ENCODE results near the gene ADD2. TPM values are rescaled to one million over a fixed set of nuclear protein-coding genes. Genes with fewer than 3 reads are reported as not detected.

The ADD2 gene
- total RNA-seq, 1 experiment from 2014 or later = 4.4 TPM

DNA sequence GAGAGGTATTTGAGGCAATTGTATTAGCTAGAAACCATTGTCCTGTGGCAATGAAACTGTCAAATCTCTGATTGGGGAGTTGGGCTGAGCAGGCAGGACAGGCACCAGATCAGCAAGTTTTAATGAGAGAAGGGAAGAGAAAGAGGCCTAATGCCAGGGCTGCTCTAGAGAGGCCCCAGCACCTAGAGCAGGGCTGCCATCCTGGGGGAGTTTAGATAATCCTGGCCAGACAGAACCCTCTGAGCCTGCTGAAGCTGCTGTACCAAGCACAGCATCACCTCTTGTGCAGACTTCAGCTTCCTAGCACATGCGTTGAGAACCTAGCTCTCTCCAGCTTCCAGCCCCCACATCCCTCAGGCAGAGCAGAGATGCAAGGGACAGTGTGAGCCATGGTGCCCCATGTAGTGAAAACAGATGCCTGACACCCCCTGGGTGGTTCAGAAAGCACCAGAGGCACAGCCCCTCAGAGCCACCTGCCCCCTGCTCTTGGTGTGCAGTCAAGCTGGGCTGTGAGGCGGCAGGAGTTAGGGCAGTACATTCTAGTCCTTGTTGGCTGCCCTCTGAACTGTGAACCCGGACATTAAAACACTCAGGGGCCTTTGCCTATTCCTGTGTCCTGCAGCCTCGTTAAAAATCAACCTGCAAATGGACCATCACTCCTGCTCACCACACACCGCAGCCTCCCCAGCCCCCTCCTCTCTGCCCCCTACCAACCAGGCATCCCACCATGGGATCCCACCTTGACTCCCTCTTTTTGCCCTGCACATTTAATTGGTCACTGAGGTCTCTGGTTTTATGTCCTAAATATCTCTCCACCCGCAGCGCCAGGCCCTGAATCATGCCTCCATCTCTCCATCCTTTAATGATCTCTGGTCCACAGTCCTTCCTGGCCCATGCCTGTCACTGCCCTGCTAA, 52.7 kb downstream of the ADD2 start:
- Histone ChIP-seq H4K20me1 (ENCODE audit: low read length) (no peaks in the 10 kb centered on the region), H3K9me2 (replicated peaks; ENCODE audit: low read length) (no peaks in the 10 kb centered on the region), H3K79me2 (ENCODE audit: low read length) (no peaks in the 10 kb centered on the region), H3K36me3 (ENCODE audit: low read depth, low read length) (no peaks in the 10 kb centered on the region), H3K4me2 (ENCODE audit: low read length) (no peak overlapping the region), H3K9ac (ENCODE audit: low read length) (no peak overlapping the region), H2AFZ (ENCODE audit: low read length) (no peak overlapping the region), H3K27me3 (ENCODE audit: low read length) (peaks cover 59% of the 10 kb centered on the region), H3K27ac (ENCODE audit: low read length) (no peak overlapping the region), H3K4me3 (ENCODE audit: low read length) (no peak overlapping the region), H3K4me1 (ENCODE audit: insufficient read depth, low read length) (no peaks in the 10 kb centered on the region), H3K9me3 (ENCODE audit: low read length) (no peaks in the 10 kb centered on the region), H3F3A (ENCODE audit: low read length, unreplicated experiment) (no peaks in the 10 kb centered on the region)
- POLR2A ChIA-PET (ENCODE audit: unreplicated experiment) = no interaction called here
- TF ChIP-seq EZH2phosphoT487 (IDR thresholded peaks at IDR 0.05; ENCODE audit: borderline replicate concordance, low read length) = no peak
- TF ChIP-seq, protein P1, sequence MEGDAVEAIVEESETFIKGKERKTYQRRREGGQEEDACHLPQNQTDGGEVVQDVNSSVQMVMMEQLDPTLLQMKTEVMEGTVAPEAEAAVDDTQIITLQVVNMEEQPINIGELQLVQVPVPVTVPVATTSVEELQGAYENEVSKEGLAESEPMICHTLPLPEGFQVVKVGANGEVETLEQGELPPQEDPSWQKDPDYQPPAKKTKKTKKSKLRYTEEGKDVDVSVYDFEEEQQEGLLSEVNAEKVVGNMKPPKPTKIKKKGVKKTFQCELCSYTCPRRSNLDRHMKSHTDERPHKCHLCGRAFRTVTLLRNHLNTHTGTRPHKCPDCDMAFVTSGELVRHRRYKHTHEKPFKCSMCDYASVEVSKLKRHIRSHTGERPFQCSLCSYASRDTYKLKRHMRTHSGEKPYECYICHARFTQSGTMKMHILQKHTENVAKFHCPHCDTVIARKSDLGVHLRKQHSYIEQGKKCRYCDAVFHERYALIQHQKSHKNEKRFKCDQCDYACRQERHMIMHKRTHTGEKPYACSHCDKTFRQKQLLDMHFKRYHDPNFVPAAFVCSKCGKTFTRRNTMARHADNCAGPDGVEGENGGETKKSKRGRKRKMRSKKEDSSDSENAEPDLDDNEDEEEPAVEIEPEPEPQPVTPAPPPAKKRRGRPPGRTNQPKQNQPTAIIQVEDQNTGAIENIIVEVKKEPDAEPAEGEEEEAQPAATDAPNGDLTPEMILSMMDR (conservative IDR thresholded peaks at IDR 0.05; ENCODE audit: low read depth, low read length) = no peak
- no peak for TF ChIP-seq EZH2 (IDR thresholded peaks at IDR 0.05; ENCODE audit: low read length, unreplicated experiment)
- intact Hi-C loops (cut with micrococcal nuclease) = no loop called here
- CTCF ChIA-PET = no interaction called here
- ATAC-seq = no peak
- DNase-seq = no peak
- BruUV-seq (replicated peaks) = no TSS peak

DNA sequence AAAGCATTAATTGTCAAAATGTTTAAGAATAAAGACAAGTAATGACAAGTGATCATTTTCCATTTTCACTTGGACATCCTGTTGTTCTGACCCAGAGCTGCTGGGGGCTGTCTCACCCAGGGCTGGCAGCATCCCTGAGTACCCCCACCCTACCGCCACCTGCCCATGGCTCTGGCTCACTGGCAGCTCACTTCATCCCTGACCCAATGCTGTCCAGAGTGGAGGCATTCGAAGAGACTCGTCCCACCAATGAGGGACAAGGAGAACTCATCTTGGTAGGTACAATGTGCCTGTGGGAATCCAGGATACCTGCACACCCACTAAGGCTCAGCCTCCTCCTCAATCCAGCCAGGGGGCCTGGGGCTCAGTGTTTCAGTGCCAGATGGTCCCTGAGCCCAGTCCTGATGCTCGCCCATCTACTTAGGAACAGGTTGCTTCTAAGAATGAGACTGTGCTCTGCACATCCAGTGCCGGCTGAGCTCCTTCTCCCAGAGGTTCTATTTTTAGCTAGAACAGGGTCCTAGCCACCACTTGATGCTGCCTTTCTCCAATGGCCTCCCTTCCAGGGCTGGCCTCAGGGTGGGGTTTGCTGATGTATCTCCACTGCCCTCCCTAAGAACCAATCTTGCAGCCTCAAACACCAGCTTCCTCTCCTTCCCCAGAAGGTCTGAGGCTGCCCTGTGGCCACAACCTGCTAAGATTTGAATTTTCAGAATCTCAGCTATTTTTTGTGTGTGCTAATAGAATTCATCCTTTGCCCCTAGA, 53.7 kb downstream of the ADD2 start:
- no peak overlapping the region for H3K9ac ChIP-seq (ENCODE audit: low read length)
- no peak overlapping the region for H3K4me3 ChIP-seq (ENCODE audit: low read length)
- no peaks in the 10 kb centered on the region for H4K20me1 ChIP-seq (ENCODE audit: low read length)
- H3K9me2 ChIP-seq (replicated peaks; ENCODE audit: low read length) = no peaks in the 10 kb centered on the region
- intact Hi-C loops (cut with micrococcal nuclease) = no loop called here
- no peak for DNase-seq
- no peak for ATAC-seq
- TF ChIP-seq EZH2 (IDR thresholded peaks at IDR 0.05; ENCODE audit: low read length, unreplicated experiment) (no peak), EZH2phosphoT487 (IDR thresholded peaks at IDR 0.05; ENCODE audit: borderline replicate concordance, low read length) (no peak)
- TF ChIP-seq, protein P1 (conservative IDR thresholded peaks at IDR 0.05; ENCODE audit: low read depth, low read length) = no peak
- H3K27ac ChIP-seq (ENCODE audit: low read length) = no peak overlapping the region
- POLR2A ChIA-PET (ENCODE audit: unreplicated experiment) = no interaction called here
- H3K4me2 ChIP-seq (ENCODE audit: low read length) = no peak overlapping the region
- no peaks in the 10 kb centered on the region for H3K9me3 ChIP-seq (ENCODE audit: low read length)
- H3K4me1 ChIP-seq (ENCODE audit: insufficient read depth, low read length) = no peaks in the 10 kb centered on the region
- CTCF ChIA-PET = no interaction called here
- H3K36me3 ChIP-seq (ENCODE audit: low read depth, low read length) = no peaks in the 10 kb centered on the region
- peaks cover 52% of the 10 kb centered on the region for H3K27me3 ChIP-seq (ENCODE audit: low read length)
- no TSS peak for BruUV-seq (replicated peaks)
- no peaks in the 10 kb centered on the region for H3F3A ChIP-seq (ENCODE audit: low read length, unreplicated experiment)
- no peaks in the 10 kb centered on the region for H3K79me2 ChIP-seq (ENCODE audit: low read length)
- no peak overlapping the region for H2AFZ ChIP-seq (ENCODE audit: low read length)

Data from PC-3 (cell line).